A549 treated with AZD2906 at 1 μM for 4 hours (cell line): ENCODE measurements around the gene ZMYND11. TPM values are rescaled to one million over a fixed set of nuclear protein-coding genes. Genes with fewer than 3 reads are reported as not detected.

Source experiments
- total RNA-seq: library from RNA; stranded (reverse); fragments of 200-300 nt; extraction: Qiagen RNA extraction; gene quantifications from 5 replicates; pipeline ENCODE4 v1.2.3, GENCODE V29; 2022

Gene ZMYND11
- 35.0 to 48.6 TPM (median 42.6 TPM) in 5 replicates for total RNA-seq

GRCh38 chr10:135132-135600 is at the start of gene ZMYND11:
ZMYND11 (plus strand) TSS chr10:135455; CDS start chr10:180013, 44,558 bp downstream.

Other genes starting within 250 kb of the ZMYND11 start
- 0.05 to 0.12 TPM (median 0.07 TPM) in 3 of 5 replicates, not detected in the others for gene TUBB8, start 86.2 kb upstream of the ZMYND11 start, total RNA-seq